GM12878 (cell line): ENCODE measurements around the gene ZNF708. TPM values are rescaled to one million over a fixed set of nuclear protein-coding genes. Genes with fewer than 3 reads are reported as not detected.
"Not testable (repeated sequence)": the region's sequence is repeated elsewhere in the genome, so short reads cannot be mapped to it uniquely, and the experiment has no call there.

ENCODE experiments used
- ATAC-seq: fragments of 200-7000 bp; cut with Tn5 transposase; 3 replicates; pipeline ENCODE4 v1.9.1; 2020; ENCODE audit warnings: mild to moderate bottlenecking, moderate library complexity
- BruUV-seq: library from RNA; stranded (reverse); fragments of 400-500 nt; replicated peaks from 2 replicates; lab custom pipeline; 2021; lab: Mats Ljungman, UMichigan
- CTCF ChIA-PET: fragments of 300-600 bp; sonication (Branson Sonifier 250); formaldehyde crosslinking; extraction: SDS; loops from one replicate; lab custom pipeline; 2021; ENCODE audit warnings: inconsistent platforms; lab: Yijun Ruan, JAX
- POLR2A ChIA-PET: fragments of 350-600 bp; formaldehyde crosslinking; extraction: SDS; loops from one replicate; lab custom pipeline; 2021; ENCODE audit warnings: inconsistent platforms; lab: Charles Lee
- RAD21 ChIA-PET: fragments of 300-600 bp; sonication (Branson Sonifier 250); formaldehyde crosslinking; loops from one replicate; lab custom pipeline; 2023; ENCODE audit warnings: antibody characterized with exemption; ENCODE audit not compliant: unreplicated experiment; lab: Charles Lee
- SMC1A ChIA-PET: fragments of 300-600 bp; sonication (Branson Sonifier 250); formaldehyde crosslinking; loops from one replicate; lab custom pipeline; 2023; ENCODE audit not compliant: unreplicated experiment, uncharacterized antibody; lab: Charles Lee
- DNase-seq: peaks from one replicate; pipeline ENCODE4 v3.0.0-alpha.2; 2011; ENCODE audit warnings: low read depth, low spot score
- FAIRE-seq: peaks from 3 replicates; lab custom pipeline; 2011; peaks lifted over from hg19 to GRCh38; lab: Jason Lieb, UNC
- H2AFZ ChIP-seq: 2 replicates; pipeline ENCODE4 v1.6.0; 2011; ENCODE audit warnings: low read depth, low read length, control low read depth; ENCODE audit not compliant: control insufficient read depth
- H3K27ac ChIP-seq: 2 replicates; pipeline ENCODE4 v1.5.1; 2011; ENCODE audit warnings: control low read depth; ENCODE audit not compliant: control insufficient read depth, insufficient read depth
- H3K27me3 ChIP-seq, 2 experiments: replicated peaks in 1 of 2; 2 replicates each; pipeline versions ENCODE4 v1.6.0 to v1.6.1; 2011; ENCODE audit warnings: low read length in 1 of 2; ENCODE audit not compliant: control insufficient read depth in 2 of 2, insufficient read depth in 2 of 2
- H3K36me3 ChIP-seq, 2 experiments: 2 replicates each; pipeline ENCODE4 v1.5.1; 2011; ENCODE audit warnings: low read length in 1 of 2; ENCODE audit not compliant: control insufficient read depth in 2 of 2, insufficient read depth in 2 of 2
- H3K4me1 ChIP-seq: 2 replicates; pipeline ENCODE4 v1.6.1; 2011; ENCODE audit warnings: mild to moderate bottlenecking, low read length, moderate library complexity, mixed read lengths; ENCODE audit not compliant: control insufficient read depth, insufficient read depth
- H3K4me2 ChIP-seq: 2 replicates; pipeline ENCODE4 v1.6.0; 2011; ENCODE audit warnings: control low read depth; ENCODE audit not compliant: control insufficient read depth, insufficient read depth
- H3K4me3 ChIP-seq: fragments of 200-600 bp; sonication (generic); 2 replicates; pipeline ENCODE4 v1.5.1; 2016
- H3K79me2 ChIP-seq: 2 replicates; pipeline ENCODE4 v1.6.0; 2011; ENCODE audit warnings: low read length; ENCODE audit not compliant: control insufficient read depth, insufficient read depth
- H3K9ac ChIP-seq: 2 replicates; pipeline ENCODE4 v1.8.0; 2011; ENCODE audit warnings: low read length, control low read depth, mixed read lengths; ENCODE audit not compliant: control insufficient read depth, insufficient read depth
- H3K9me3 ChIP-seq: replicated peaks from 3 replicates; pipeline ENCODE4 v1.5.1; 2011; ENCODE audit warnings: mild to moderate bottlenecking, low read length; ENCODE audit not compliant: control insufficient read depth, insufficient read depth
- H4K20me1 ChIP-seq: 2 replicates; pipeline ENCODE4 v1.6.0; 2011; ENCODE audit not compliant: control insufficient read depth, insufficient read depth
- ASH2L ChIP-seq: fragments of 300-600, 200-600 bp; sonication (generic); IDR thresholded peaks from 2 replicates; pipeline ENCODE4 v1.6.1; 2017; ENCODE audit warnings: low read depth, mild to moderate bottlenecking, borderline replicate concordance
- GATAD2B ChIP-seq: fragments of 450-650 bp; conservative IDR thresholded peaks from 2 replicates; pipeline ENCODE4 v1.6.1; 2017; ENCODE audit warnings: low read depth, mild to moderate bottlenecking, moderate library complexity
- NFIC ChIP-seq: IDR thresholded peaks from 2 replicates; pipeline ENCODE4 v1.6.1; 2012; ENCODE audit warnings: low read depth, mild to moderate bottlenecking, inconsistent platforms, low read length, moderate library complexity
- RUNX3 ChIP-seq: IDR thresholded peaks from 2 replicates; pipeline ENCODE4 v1.6.1; 2012; ENCODE audit warnings: low read length, inconsistent platforms
- ZNF274 ChIP-seq: IDR thresholded peaks from one replicate; pipeline ENCODE4 v1.8.0; 2011; ENCODE audit not compliant: insufficient read length, insufficient read depth
- WGBS: methylation state at CpG from one replicate; pipeline ENCODE4 v1.1.6; 2016; ENCODE audit warnings: low lambda C conversion rate; ENCODE audit not compliant: insufficient replicate concordance, insufficient coverage; ENCODE audit errors: missing lambda C conversion rate; 5-methylcytosine and 5-hydroxymethylcytosine counted together
- in situ Hi-C: fragments of 300-500 bp; cut with MboI; formaldehyde crosslinking; loops from 9 replicates; pipeline ENCODE4 v1.14.3; 2018; ENCODE audit warnings: mixed read lengths
- intact Hi-C: fragments of 100-400 bp; cut with micrococcal nuclease; formaldehyde crosslinking; loops from one replicate; pipeline ENCODE4 v1.14.2; 2022; ENCODE audit not compliant: unreplicated experiment
- polyA plus RNA-seq, 11 experiments: library from polyadenylated mRNA; depleted of rRNA in 4 of 11; unstranded in 6 of 11; stranded (reverse) in 5 of 11; fragments of >200 nt; fragmentation: Nextera tagmentation in 4 of 11; fragmentation: Illumina TruSeq in 1 of 11; extraction: Ambion mirVana in 4 of 11; extraction: Trizol in 1 of 11; gene quantifications; 1 replicate in 1 of 11; 2 replicates in 10 of 11; pipeline versions ENCODE4 v1.2.1 to v1.2.3, GENCODE V29; 2011 to 2016; ENCODE audit warnings: inconsistent platforms in 2 of 11, missing spikeins in 2 of 11, low read depth in 1 of 11
- total RNA-seq, 4 experiments: library from RNA; depleted of rRNA in 3 of 4; stranded (reverse); fragments of >200 nt in 3 of 4; fragmentation: Illumina TruSeq in 1 of 4; extraction: Trizol in 1 of 4; gene quantifications; 2 replicates each; pipeline versions ENCODE4 v1.2.1 to v1.2.3, GENCODE V29; 2013 to 2021
- TF ChIP-seq, protein P1 (sequence below), 3 experiments: IDR thresholded peaks in 2 of 3; conservative IDR thresholded peaks in 1 of 3; 2 replicates each; pipeline ENCODE4 v1.5.1; 2011; ENCODE audit warnings: low read depth in 3 of 3, low read length in 3 of 3, mild to moderate bottlenecking in 3 of 3, control low read depth in 2 of 3, moderate library complexity in 2 of 3, inconsistent platforms in 1 of 3, mixed read lengths in 1 of 3; ENCODE audit not compliant: control insufficient read depth in 2 of 3, insufficient read depth in 1 of 3; ENCODE audit errors: extremely low read depth in 1 of 3
- TF ChIP-seq, protein P2 (sequence below): IDR thresholded peaks from 2 replicates; pipeline ENCODE4 v1.6.1; 2011; ENCODE audit warnings: low read depth, mild to moderate bottlenecking, low read length, moderate library complexity, borderline replicate concordance; ENCODE audit errors: extremely low read depth

The ZNF708 gene
- total and polyA plus RNA-seq, 10 of the 15 experiments (the other 5 are each of a cell fraction or from before 2014, with no cell fraction given), result 2.7 to 15.9 (median 8.4) TPM

- BruUV-seq, result no TSS peak
- SMC1A ChIA-PET, result no interaction called here
- no peaks in the 10 kb centered on the region for H3K36me3 ChIP-seq
- no peaks in the 10 kb centered on the region for H3K4me1 ChIP-seq
- POLR2A ChIA-PET, result no interaction called here
- no peak overlapping the region for H3K27ac ChIP-seq
- H3K4me2 ChIP-seq, result no peak overlapping the region
- ATAC-seq (no peak), FAIRE-seq (no peak), DNase-seq (no peak)
- TF ChIP-seq NFIC (no peak), ASH2L (no peak), ZNF274 (no peak), GATAD2B (no peak), RUNX3 (no peak)
- TF ChIP-seq, protein P1, sequence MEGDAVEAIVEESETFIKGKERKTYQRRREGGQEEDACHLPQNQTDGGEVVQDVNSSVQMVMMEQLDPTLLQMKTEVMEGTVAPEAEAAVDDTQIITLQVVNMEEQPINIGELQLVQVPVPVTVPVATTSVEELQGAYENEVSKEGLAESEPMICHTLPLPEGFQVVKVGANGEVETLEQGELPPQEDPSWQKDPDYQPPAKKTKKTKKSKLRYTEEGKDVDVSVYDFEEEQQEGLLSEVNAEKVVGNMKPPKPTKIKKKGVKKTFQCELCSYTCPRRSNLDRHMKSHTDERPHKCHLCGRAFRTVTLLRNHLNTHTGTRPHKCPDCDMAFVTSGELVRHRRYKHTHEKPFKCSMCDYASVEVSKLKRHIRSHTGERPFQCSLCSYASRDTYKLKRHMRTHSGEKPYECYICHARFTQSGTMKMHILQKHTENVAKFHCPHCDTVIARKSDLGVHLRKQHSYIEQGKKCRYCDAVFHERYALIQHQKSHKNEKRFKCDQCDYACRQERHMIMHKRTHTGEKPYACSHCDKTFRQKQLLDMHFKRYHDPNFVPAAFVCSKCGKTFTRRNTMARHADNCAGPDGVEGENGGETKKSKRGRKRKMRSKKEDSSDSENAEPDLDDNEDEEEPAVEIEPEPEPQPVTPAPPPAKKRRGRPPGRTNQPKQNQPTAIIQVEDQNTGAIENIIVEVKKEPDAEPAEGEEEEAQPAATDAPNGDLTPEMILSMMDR (IDR thresholded peaks at IDR 0.05 in 2 of 3, conservative IDR thresholded peaks at IDR 0.05 in 1 of 3; ENCODE audit: control insufficient read depth in 2 of 3, extremely low read depth in 1 of 3, insufficient read depth in 1 of 3, low read depth in 3 of 3, low read length in 3 of 3), result no peak
- TF ChIP-seq, protein P2, sequence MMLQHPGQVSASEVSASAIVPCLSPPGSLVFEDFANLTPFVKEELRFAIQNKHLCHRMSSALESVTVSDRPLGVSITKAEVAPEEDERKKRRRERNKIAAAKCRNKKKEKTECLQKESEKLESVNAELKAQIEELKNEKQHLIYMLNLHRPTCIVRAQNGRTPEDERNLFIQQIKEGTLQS, result no peak
- no peaks in the 10 kb centered on the region for H3K27me3 ChIP-seq
- H3K79me2 ChIP-seq, result no peaks in the 10 kb centered on the region
- H4K20me1 ChIP-seq, result no peaks in the 10 kb centered on the region
- H3K4me3 ChIP-seq, result no peak overlapping the region
- intact Hi-C loops, result no loop called here
- in situ Hi-C loops, result no loop called here
- H2AFZ ChIP-seq, result no peak overlapping the region
- no peak overlapping the region for H3K9ac ChIP-seq
- 2% methylated on average over 6 of the region's 6 CpGs for WGBS
- H3K9me3 ChIP-seq, result no peaks in the 10 kb centered on the region; the same call in 2 of the 3 replicates
- RAD21 ChIA-PET, result no interaction called here
- CTCF ChIA-PET, result no interaction called here
Measured at GRCh38 chr19:21264416-21264815, 64.8 kb downstream of the ZNF708 start.

DNA sequence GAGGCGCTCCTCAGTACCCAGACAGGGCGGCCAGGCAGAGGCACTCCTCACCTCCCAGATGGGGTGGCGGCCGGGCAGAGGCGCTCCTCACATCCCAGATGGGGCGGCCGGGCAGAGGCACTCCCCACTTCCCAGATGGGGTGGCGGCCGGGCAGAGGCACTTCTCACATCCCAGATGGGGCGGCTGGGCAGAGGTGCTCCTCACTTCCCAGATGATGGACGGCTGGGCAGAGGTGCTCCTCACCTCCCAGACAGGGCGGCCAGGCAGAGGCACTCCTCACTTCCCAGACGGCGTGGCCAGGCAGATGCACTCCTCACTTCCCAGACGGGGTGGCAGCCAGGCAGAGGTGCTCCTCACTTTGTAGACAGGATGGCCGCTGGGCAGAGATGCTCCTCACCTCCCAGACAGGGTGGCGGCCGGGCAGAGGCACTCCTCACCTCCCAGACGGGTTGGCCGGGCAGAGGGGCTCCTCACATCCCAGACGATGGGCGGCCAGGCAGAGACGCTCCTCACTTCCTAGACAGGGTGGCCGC, 68.3 kb downstream of the ZNF708 start:
- FAIRE-seq, in situ Hi-C loops, H2AFZ ChIP-seq, H3K27ac ChIP-seq, ATAC-seq, H3K9ac ChIP-seq, BruUV-seq, H3K4me3 ChIP-seq, H3K79me2 ChIP-seq, H3K4me1 ChIP-seq, intact Hi-C loops, SMC1A ChIA-PET, H3K27me3 ChIP-seq, H3K4me2 ChIP-seq, POLR2A ChIA-PET, H3K9me3 ChIP-seq, RAD21 ChIA-PET, CTCF ChIA-PET, DNase-seq, H4K20me1 ChIP-seq, H3K36me3 ChIP-seq: not testable (repeated sequence)
- 58% methylated on average over 18 of the region's 24 CpGs for WGBS
